HG03378 (cell line): ENCODE results near the gene LRRC8C.

ENCODE experiments used
- ATAC-seq: cut with Tn5 transposase; IDR thresholded peaks from one replicate; pipeline ENCODE4 v1.9.1; 2021; ENCODE audit warnings: mild to moderate bottlenecking, moderate library complexity; ENCODE audit not compliant: unreplicated experiment

The LRRC8C gene

DNA sequence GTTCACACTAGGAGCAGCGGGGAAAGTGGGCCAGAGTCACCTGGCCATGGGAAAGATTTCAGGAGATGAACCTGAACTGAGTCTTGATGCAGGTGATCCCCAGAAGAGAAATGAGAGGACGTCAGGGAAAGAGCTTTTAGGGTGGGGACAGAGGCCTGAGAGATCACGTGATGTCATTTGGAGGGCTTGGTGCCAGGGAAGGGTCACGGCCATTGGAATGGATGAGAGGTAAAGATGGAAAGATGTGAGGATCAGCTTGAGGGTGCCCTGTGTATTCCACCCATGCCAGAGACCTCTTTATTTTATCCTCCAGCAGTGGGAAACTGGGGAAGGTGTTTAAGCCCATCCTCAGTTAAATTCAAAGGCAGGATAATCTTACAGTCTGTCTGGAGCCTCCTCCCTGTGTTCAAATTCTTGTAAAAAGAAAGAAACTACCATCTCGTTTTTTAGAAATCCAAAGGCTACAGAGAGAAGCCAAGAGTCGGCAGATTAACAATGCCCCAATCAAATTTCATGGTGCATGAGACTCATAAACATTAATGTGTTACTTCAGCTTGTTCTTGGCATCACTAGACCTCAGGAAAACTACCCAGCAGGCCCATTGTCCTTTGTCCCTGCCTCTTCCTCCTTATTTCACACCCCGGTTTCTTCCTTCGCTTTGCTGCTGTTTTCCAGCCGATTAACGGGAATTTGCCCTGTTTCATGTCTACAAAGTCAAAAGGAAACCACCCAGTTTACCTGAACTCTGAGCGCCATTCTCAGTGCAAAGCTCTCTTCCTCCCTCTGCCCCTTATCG is 94.8 kb downstream of the LRRC8C start:
- ATAC-seq = no peak

DNA sequence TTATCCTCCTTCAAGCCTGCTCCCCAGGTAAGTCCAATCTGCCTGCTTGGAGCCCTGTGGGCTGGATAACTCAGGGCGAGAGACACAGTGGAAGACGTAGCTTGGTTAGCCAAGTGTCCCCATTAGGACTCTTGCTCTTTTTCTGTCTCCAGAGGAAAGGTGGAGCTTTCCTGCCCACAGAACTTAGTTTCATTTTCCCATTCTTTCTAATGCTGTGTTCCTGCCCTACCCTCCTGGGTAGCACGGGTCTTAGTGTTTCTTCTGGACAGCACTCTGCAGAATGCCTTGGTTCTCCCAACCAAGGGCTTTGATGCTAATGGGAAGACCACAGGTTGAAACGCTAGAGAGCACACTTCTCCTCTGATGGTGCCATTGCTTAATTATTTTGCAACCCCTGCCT is 95.5 kb downstream of the LRRC8C start:
- no peak for ATAC-seq

DNA sequence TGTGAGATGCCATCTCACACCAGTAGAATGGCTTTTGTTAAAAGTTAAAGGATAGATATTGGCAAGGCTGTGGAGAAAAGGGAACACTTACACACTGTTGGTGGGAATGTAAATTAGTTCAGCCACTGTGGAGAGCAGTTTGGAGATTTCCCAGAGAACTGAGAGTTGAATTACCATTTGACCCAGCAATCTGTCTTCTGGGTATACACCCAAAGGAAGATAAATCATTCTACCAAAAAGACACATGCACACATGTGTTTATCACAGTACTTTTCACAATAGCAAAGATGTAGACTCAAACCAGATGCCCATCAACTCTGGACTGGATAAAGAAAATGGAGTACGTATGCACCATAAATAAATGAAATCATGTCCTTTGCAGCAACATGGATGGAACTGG is 99.3 kb downstream of the LRRC8C start:
- ATAC-seq = no peak

DNA sequence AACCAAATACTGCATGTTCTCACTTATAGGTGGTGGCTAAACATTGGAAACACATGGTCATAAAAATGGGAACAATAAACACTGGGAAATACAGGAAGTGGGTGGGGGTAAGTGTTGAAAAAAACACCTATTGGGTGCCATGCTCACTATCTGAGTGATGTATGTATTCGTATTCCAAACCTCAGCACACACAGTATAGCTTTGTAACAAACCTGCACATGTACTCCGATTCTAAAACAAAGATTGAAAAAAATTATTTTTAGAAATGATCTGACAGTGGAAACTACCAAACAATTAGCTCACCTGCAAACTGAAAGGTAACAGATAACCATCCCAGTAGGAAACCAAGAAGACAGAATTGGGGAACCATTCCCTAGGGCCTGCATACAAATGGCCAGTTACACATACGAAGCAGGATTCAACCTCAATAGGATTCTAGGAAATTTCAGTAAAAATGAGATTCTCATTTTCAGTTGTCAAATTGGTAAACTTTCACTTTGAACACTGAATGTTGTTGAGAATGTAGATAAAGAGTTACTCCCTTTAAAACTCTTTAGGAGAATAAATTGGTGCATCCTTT is 99.8 kb downstream of the LRRC8C start:
- ATAC-seq = no peak

DNA sequence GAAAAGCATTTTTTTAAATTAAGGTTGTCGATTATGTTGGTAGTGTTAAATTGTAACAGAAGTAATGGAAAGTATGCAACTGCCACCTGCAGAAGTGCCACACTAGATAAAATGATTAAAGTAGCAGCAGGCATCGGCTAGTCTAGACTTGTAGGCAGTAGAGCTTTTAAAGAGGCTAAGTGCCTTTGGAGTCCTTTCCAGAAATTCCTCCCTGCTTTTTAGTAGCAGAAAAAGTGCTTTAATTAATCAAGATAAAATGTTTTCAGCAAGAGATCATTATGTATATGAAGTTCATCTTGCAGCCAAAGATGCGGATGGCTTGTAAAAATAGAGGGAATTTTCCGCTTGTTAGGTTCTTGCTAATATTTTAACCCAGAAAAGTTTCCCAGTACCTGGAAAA is 100.8 kb downstream of the LRRC8C start:
- no peak for ATAC-seq

DNA sequence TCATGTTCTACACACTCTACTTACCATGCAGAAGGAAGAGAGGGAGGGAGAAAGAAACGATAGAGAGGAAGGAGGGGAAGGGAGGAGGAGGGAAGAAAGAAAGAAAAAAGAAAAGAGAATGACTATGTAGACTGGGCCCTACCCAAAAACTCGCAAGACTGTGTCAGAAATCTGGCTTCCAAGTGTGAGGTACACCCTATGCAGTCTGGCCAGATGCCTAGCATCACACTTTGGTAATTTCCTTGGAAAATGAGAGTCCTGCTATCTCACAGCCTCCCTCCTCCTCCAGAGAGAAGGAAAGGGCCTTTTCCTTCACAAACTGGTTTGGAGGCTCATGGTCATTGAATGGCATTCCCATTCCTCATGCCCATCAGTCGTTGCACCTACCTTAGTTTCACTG is 101.5 kb downstream of the LRRC8C start:
- no peak for ATAC-seq

DNA sequence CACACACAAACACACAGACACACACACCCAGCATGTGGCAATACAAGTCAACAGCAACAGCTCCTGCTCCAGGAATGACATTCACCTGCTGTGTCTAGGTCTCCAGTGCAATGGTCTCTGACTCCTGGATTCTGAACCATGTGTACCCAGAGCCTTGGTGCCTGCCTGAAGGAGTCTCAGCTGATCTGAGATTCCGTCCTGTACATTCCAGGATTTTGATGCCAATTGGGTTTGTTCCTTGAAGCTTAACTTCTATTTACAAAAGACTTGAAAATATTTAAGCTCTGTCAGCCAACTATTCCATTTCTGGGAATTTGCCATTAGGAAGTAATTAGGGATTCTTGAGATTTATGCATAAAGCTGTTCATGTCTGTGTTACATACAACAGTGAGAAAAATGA is 102.6 kb downstream of the LRRC8C start:
- ATAC-seq = no peak

DNA sequence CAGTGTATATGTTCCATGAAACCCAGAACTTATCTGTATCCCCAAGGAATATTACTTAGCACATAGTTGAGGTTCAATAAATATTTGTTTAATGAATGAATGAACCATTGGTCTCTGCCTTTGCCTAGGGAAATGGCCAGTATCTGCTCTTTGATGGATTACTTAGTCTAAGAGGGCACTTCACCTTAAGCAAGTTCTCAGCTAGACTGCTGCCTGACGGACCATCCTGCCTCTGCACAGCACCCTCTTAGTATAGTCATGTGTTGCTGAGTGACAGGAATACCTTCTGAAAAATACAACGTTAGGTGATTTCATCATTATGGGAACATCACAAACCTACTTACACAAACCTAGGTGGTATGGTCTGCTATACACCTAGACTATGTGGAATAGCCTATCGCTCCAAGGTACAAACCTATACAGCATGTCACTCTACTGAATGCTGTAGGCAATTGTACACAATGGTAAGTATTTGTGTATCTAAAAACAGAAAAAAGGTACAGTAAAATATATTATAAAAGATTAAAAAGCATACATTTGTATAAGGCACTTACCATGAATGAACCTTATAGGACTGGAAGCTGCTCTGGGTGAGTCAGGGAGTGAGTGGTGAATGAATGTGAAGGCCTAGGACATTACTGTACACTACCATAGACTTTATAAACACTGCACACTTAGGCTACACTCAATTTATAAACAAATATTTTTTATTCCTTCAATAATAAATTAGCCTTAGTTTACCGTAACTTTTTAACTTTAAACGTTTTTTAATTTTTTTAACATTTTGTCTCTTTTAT is 104.2 kb downstream of the LRRC8C start:
- no peak for ATAC-seq

DNA sequence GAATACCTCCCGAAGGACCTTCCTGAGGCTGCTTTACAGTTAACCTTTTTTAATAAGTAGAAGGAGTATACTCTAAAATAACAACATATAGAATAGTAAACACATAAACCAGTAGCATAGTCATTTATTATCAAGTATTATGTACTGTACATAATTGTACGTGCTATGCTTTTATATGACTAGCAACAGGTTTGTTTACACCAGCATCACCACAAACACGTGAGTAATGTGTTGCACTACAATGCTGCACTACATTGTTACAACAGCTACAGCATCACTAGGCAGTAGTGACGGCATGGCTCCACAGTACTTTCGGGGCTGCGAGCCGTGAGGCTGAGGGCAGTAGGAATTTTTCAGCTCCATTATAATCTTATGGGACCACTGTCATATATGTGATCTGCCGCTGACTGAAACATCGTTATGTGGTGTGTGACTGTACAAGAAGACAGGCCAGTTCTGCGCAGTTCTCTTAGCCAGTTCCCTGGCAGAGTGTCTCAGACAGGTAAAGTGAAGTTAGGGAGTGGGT is 105.1 kb downstream of the LRRC8C start:
- no peak for ATAC-seq

DNA sequence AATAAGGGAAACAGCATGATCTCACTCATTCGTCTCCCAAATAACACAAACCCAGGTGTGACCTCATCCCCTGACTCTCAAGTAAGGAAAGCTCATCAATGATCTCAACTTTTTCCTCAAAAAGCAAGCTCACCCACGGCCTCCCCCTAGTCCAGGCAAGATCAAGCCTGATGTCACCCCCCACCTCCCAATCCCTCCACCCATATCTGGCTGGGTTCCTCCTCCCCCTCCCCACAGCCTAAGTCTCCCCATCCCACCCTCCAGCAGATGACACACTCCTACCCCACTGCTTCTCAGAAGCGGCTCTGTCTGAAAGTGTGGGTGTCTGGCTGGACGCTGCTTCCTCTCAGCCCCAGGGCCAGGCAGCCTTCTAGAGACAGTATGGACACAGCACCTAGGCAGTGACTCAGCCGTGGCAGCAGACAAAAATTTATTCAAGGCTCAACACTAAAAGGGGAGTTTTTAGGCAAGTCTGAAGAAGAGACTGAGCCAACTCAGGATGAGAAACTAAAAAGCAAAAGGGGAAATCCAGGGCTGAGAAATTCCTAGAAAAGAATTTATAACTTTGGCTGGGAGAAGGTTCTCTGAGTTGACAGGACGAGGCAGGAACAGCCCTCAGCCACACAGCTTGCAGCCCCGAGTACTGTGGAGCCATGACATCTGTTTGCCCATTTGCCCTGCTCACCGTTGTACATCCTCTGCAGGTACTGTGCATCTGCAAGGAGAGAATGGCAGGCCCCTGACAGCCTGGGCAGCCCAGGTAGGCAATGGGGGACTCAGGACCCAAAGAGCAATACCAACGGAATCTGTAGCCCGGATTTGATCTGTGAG is 106.3 kb downstream of the LRRC8C start:
- ATAC-seq = peak; percentile 64

DNA sequence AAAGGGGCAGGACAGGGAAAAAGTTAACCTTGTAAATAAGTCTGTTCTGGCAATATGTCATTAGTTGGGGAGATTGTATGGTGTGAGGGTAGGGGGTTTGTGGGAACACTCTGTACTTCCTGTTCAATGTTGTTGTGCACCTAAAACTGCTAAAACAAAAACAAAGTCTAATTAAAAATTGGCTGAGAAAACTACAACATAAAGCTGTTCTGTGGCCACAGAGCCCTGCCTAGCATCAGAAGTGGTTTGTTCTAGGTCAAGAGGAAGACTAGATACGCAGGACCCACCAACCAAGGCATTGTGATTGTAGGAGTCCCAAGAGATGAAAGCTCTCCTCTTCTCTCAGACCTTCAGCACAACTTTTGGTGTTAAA is 106.9 kb downstream of the LRRC8C start:
- no peak for ATAC-seq

DNA sequence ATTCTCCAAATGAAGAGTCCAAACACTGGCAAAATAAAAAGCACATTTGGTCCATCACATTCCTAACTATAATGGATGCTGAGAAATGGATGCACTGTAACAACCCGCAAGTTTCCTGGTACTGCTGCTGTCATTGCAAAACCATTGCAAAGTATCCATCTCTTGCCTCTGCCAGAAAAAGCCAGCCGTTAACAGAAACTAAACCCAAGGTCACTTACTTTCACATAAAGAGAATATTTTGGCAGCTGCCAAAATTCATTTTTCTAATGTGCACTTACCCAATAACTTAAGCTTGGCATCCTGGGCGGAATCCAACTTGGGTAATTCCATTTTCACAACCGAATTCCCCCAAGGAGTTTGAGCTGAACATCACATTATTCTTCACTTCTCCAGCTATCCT is 110.9 kb downstream of the LRRC8C start:
- ATAC-seq = no peak

DNA sequence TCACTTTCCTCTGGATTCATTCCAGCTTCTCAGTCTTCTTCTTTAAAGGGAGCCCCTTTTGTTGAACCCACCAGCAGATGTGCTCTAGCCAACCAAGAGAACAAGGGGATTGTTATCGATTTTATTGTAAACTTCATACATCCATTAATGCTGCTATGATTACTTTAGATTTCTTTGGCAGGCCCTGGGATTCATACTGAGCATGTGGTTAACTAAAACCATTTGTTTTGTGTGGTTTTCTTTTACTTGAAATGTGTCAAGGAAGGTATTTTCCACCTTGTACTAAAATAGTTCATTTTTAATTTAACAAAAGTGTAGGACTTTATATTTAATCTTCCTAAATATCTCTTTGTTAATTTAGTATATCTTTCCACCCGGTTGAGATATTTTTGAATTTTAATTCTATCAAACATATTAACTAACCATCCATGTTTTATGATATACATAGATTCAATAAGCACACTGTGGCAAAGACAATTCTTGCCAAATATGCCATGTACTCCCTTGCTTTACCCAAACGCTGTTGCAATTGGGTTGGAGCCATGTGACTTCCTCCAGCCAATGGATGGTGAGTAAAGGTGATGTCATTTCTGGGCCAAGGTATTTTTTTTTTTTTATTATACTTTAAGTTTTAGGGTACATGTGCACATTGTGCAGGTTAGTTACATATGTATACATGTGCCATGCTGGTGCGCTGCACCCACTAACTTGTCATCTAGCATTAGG is 113.7 kb downstream of the LRRC8C start:
- ATAC-seq = no peak

DNA sequence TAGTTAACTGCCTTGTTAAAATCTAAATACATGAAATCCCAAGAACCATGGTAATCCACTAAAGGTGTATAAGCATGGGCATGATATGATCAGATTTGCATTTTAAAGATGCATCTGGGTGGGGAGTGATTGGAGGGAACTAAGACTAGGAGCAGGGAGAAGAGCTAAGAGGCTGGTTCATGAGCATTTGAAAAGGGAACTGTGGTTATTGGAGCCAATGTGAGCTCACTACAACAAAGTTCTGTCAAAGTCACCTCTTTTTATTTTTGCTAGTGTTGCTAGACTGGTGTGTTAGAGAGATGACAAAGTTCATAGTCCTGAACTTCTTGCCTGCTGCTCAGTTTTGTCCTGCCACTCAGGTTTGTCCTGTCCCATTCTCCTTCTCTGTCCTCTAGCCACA is 120.8 kb downstream of the LRRC8C start:
- ATAC-seq = no peak

DNA sequence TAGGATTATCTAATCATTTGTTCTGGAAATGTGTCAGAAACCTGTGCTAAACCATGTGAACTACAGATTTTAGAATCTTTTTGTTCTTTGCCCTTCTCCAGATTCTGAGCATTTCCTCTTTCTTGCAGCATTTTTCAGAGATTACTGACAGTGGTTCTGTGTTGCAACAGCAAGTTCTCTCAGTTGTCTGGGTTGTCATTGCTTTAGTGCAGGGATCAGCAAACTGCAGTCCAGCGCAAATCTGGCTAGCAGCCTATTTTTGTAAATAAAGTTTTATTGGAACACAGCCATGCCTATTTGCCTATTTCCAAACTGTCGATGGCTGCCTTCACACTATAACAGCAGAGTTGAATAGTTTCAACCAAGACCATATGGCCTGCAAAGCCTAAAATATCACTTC is 121.6 kb downstream of the LRRC8C start:
- ATAC-seq = no peak

DNA sequence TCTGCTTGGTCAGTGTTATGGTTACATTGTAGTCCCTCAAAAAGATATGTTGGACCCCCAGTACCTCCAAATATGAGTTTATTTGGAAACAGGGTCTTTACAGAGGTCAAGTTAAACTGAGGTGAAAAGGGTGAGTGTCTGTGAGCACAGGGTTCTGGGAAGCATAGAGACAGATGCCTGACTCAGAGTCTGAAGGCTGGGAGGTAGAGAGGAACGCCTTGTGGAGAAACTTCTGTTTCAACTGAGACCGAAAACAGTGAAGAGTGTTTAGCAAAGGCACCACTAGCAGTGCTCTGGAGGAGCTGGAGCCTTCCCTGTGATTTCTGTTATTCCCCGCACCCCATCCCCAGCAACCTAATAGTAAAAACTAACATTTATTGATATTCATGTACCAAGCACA is 122.7 kb downstream of the LRRC8C start:
- no peak for ATAC-seq

DNA sequence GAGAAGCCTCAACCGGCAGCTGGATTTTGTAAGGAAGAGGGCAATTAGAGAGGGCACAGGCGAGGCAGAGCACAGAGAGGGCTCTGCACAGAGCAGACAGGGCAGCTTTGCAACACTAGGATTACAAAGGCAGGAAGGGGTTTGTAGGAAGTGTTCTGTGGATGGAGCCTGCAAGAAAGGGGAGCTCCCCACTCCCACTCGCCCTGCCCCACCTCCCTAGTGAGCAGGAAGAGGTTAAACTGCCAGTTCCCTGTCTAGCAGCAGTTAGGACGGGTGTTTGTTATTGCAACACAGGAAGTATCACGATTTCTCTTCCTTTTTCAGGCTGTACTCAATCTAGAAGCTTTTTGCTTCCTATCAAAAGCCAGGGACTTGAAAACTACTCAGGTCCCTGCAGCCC is 124.6 kb downstream of the LRRC8C start:
- no peak for ATAC-seq

DNA sequence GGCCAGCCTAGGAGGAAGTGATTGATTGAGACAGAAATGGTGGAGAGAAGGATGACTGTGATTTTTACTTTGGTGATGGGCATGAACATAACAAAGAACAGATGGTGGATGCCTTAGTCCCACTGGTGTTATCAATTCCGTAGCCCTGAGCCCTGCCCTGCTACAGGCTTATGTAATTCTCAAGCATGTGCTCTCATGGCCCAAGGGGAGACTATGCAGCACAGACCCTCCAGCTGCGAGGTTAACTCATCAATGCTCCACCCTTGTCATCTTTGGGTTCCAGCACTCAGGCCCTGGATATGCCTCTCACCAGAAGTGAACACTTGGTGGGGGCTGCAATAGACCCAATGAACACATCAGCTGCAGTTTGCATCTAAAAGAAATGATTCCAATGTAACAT is 125.2 kb downstream of the LRRC8C start:
- ATAC-seq = no peak

DNA sequence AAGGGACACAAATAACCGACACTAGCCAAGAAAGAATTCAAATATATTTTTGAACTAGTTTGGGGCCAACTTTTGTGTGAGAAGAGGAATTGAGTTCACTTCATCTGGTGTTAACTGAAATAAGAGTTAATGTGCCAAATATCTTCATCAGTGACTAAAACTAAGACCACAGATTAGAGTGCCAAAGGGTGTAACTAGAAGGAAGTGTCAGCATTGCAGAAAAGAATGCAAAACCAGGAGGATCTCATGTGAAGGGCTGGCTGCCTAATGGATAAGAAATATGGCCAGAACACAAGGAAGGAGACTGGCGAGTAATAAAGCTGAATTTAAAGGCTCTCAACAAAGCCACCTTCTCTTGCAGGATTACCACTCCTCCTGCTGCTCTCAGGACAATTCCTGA is 126.1 kb downstream of the LRRC8C start:
- no peak for ATAC-seq

DNA sequence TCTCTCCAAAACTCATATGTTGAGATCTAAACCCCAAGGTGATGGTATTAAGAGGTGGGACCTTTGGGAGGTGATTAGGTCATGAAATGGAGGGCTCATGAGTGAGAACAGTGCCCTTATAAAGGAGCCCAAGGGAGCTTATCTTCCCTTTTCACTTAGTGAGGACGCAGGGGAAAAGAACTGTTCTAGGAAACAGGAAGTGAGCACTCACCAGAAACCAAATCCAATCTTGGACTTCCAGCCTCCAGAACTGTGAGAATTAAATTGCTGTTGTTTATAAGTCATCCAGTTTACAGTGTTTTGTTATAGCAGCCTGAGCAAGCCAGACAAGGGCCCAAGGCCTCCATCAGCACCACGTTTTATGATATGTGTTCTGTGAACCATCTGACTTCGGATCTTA is 127.6 kb downstream of the LRRC8C start:
- no peak for ATAC-seq
